IPS-18c (cell line): Measurements from ENCODE around the gene SLA2.
"Not testable (repeated sequence)": the region's sequence is repeated elsewhere in the genome, so short reads cannot be mapped to it uniquely, and the experiment has no call there.

Experiments used
- H3K4me3 ChIP-seq: 2 replicates; pipeline ENCODE4 v1.7.0; 2013; ENCODE audit warnings: low read depth, mild to moderate bottlenecking, low read length, moderate library complexity; ENCODE audit not compliant: insufficient read depth
- H3K9me3 ChIP-seq: one replicate; pipeline ENCODE4 v1.6.1; 2013; ENCODE audit warnings: mild to moderate bottlenecking, low read length, moderate library complexity; ENCODE audit not compliant: control insufficient read depth, insufficient read depth

Gene SLA2

GRCh38 chr20:36645998-36646397, at the start of gene SLA2:
Gene SLA2 (minus strand): TSS chr20:36646196. CDS start chr20:36641335, 4,861 bp downstream.
- H3K9me3 ChIP-seq: no peaks in the 10 kb centered on the region
- no peak within 1 kb of the TSS for H3K4me3 ChIP-seq

GRCh38 chr20:36695467-36695866, 49.5 kb upstream of the SLA2 start:
- H3K9me3 ChIP-seq, H3K4me3 ChIP-seq: not testable (repeated sequence)

GRCh38 chr20:36688630-36689029, 42.6 kb upstream of the SLA2 start:
- H3K9me3 ChIP-seq: peaks cover 2% of the 10 kb centered on the region
- no peak overlapping the region for H3K4me3 ChIP-seq

GRCh38 chr20:36687850-36688249, 41.9 kb upstream of the SLA2 start:
- Histone ChIP-seq H3K4me3 (no peak overlapping the region), H3K9me3 (no peaks in the 10 kb centered on the region)

- no peaks in the 10 kb centered on the region for H3K9me3 ChIP-seq
- no peak overlapping the region for H3K4me3 ChIP-seq
Measured at GRCh38 chr20:36686944-36687343, 40.9 kb upstream of the SLA2 start.

GRCh38 chr20:36686504-36686903, 40.5 kb upstream of the SLA2 start:
- no peaks in the 10 kb centered on the region for H3K9me3 ChIP-seq
- no peak overlapping the region for H3K4me3 ChIP-seq

GRCh38 chr20:36684747-36685146, 38.8 kb upstream of the SLA2 start:
- H3K9me3 ChIP-seq: no peaks in the 10 kb centered on the region
- no peak overlapping the region for H3K4me3 ChIP-seq

GRCh38 chr20:36682311-36682710, 36.3 kb upstream of the SLA2 start:
- Histone ChIP-seq H3K9me3 (no peaks in the 10 kb centered on the region), H3K4me3 (no peak overlapping the region)

- Histone ChIP-seq H3K4me3 (peak overlapping the region; percentile 39), H3K9me3 (no peaks in the 10 kb centered on the region)
Measured at GRCh38 chr20:36677422-36677771, 31.4 kb upstream of the SLA2 start.

GRCh38 chr20:36676701-36677421, 30.9 kb upstream of the SLA2 start:
- Histone ChIP-seq H3K9me3 (no peaks in the 10 kb centered on the region), H3K4me3 (peak overlapping the region; percentile 88)

- not testable (repeated sequence) for H3K9me3 ChIP-seq, H3K4me3 ChIP-seq
Measured at GRCh38 chr20:36675545-36675944, 29.5 kb upstream of the SLA2 start.

- H3K4me3 ChIP-seq: no peak overlapping the region
Measured at GRCh38 chr20:36672991-36673390, 27.0 kb upstream of the SLA2 start.

GRCh38 chr20:36670665-36671357, 24.8 kb upstream of the SLA2 start:
- Histone ChIP-seq H3K4me3 (no peak overlapping the region), H3K9me3 (no peaks in the 10 kb centered on the region)

More at GRCh38 chr20:36672991-36673390, 27.0 kb upstream of the SLA2 start:
- H3K9me3 ChIP-seq: no peaks in the 10 kb centered on the region

GRCh38 chr20:36666181-36666740, 20.3 kb upstream of the SLA2 start:
- H3K4me3 ChIP-seq: no peak overlapping the region
- no peaks in the 10 kb centered on the region for H3K9me3 ChIP-seq

- no peak overlapping the region for H3K4me3 ChIP-seq
- no peaks in the 10 kb centered on the region for H3K9me3 ChIP-seq
Measured at GRCh38 chr20:36663031-36663430, 17.0 kb upstream of the SLA2 start.

GRCh38 chr20:36658300-36658699, 12.3 kb upstream of the SLA2 start:
- Histone ChIP-seq H3K4me3 (no peak overlapping the region), H3K9me3 (no peaks in the 10 kb centered on the region)

- no peaks in the 10 kb centered on the region for H3K9me3 ChIP-seq
Measured at GRCh38 chr20:36656733-36657132, 10.7 kb upstream of the SLA2 start.

GRCh38 chr20:36655004-36655403, 9.0 kb upstream of the SLA2 start:
- H3K4me3 ChIP-seq: no peak overlapping the region
- H3K9me3 ChIP-seq: no peaks in the 10 kb centered on the region

More at GRCh38 chr20:36656733-36657132, 10.7 kb upstream of the SLA2 start:
- H3K4me3 ChIP-seq: no peak overlapping the region
